ENCODE measurements around the gene SEMA6A. TPM values are rescaled to one million over a fixed set of nuclear protein-coding genes. Genes with fewer than 3 reads are reported as not detected.

SEMA6A gene
- total RNA-seq, 1 donor, result under 0.01 TPM

DNA sequence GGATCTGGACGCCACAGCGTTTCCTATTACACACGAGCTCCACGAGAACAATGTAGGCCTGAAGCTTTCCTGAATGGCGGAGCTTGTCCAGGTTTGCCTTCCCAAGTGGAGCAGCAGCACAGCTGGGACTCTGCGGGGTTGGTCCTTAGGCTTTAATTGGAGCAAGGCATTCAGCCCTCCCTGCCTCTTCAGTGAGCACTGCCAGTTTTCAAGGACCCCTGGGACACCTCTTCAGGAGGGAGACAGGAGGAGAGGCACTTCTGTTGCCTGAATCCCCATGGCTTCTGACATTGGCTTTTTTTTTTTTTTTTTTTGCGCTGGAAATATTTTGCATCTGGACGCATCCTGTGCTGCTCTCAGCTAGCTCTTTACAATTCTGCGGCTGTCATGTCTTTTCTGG is 179.4 kb downstream of the SEMA6A start:
- Histone ChIP-seq H3K9me3 (ENCODE audit: low read depth, low read length) (no peaks in the 10 kb centered on the region), H3K4me3 (ENCODE audit: insufficient read depth, low read length) (no peak overlapping the region), H2AFZ (ENCODE audit: low read length) (no peak overlapping the region), H3K27me3 (ENCODE audit: insufficient read depth, low read length) (no peaks in the 10 kb centered on the region), H3K36me3 (ENCODE audit: insufficient read depth, low read length) (no peaks in the 10 kb centered on the region), H3K79me2 (ENCODE audit: insufficient read depth, low read length) (no peaks in the 10 kb centered on the region), H3K4me1 (ENCODE audit: insufficient read depth, low read length) (no peaks in the 10 kb centered on the region), H3K27ac (ENCODE audit: low read depth, low read length) (no peak overlapping the region), H4K20me1 (ENCODE audit: insufficient read depth, low read length) (no peaks in the 10 kb centered on the region), H3K4me2 (ENCODE audit: insufficient read depth, low read length) (no peak overlapping the region)
- DNase-seq (ENCODE audit: insufficient read length, low spot score, missing footprints), result no peak
- TF ChIP-seq CTCF (IDR thresholded peaks at IDR 0.05; ENCODE audit: extremely low read depth, low read depth, low read length), result no peak

- H2AFZ ChIP-seq (ENCODE audit: low read length), result no peak overlapping the region
- DNase-seq (ENCODE audit: insufficient read length, low spot score, missing footprints), result no peak
Observed at GRCh38 chr5:116394186-116394867, 180.3 kb downstream of the SEMA6A start.

More at GRCh38 chr5:116394186-116394867, 180.3 kb downstream of the SEMA6A start:
- Histone ChIP-seq H3K36me3 (ENCODE audit: insufficient read depth, low read length) (no peaks in the 10 kb centered on the region), H3K9me3 (ENCODE audit: low read depth, low read length) (no peaks in the 10 kb centered on the region), H4K20me1 (ENCODE audit: insufficient read depth, low read length) (no peaks in the 10 kb centered on the region), H3K4me1 (ENCODE audit: insufficient read depth, low read length) (no peaks in the 10 kb centered on the region), H3K4me2 (ENCODE audit: insufficient read depth, low read length) (no peak overlapping the region), H3K27me3 (ENCODE audit: insufficient read depth, low read length) (no peaks in the 10 kb centered on the region), H3K79me2 (ENCODE audit: insufficient read depth, low read length) (no peaks in the 10 kb centered on the region), H3K27ac (ENCODE audit: low read depth, low read length) (no peak overlapping the region), H3K4me3 (ENCODE audit: insufficient read depth, low read length) (no peak overlapping the region)
- TF ChIP-seq CTCF (IDR thresholded peaks at IDR 0.05; ENCODE audit: extremely low read depth, low read depth, low read length), result no peak

Measured in osteoblast (primary cell).